Right lobe of liver (tissue), 4 donors: Measurements from ENCODE around the gene MADCAM1.

Experiments used
- CTCF ChIP-seq, 4 donors: fragments of 200-600 bp in 3 of 4; fragments of 450-650 bp in 1 of 4; IDR thresholded peaks; one replicate each; pipeline versions ENCODE4 v1.5.1 to v1.8.0; 2016 to 2022; ENCODE audit warnings: antibody characterized with exemption in 4 of 4, mild to moderate bottlenecking in 2 of 4
- POLR2A ChIP-seq: fragments of 450-650 bp; IDR thresholded peaks from one replicate; pipeline ENCODE4 v1.6.1; 2017; ENCODE audit warnings: antibody characterized with exemption, mild to moderate bottlenecking
- donor health status: DM: no; HTN: no; CAD: no.
- donor health status: DM: no; HTN: no; CAD: no.
- donor health status: DM: no; HTN: yes; CAD: no.

- no peak for TF ChIP-seq CTCF (IDR thresholded peaks at IDR 0.05)
- no peak for TF ChIP-seq POLR2A
Observed at GRCh38 chr19:468587-469256, 27.6 kb upstream of the MADCAM1 start.
